ENCODE data around the gene BRD1. TPM values are rescaled to one million over a fixed set of nuclear protein-coding genes. Genes with fewer than 3 reads are reported as not detected.
A peak's percentile ranks its signal among the peaks of the same experiment; 100 is the strongest.

Gene BRD1
- total and polyA plus RNA-seq, 9 donors, result 13.6 to 45.6 (median 35.8) TPM

DNA sequence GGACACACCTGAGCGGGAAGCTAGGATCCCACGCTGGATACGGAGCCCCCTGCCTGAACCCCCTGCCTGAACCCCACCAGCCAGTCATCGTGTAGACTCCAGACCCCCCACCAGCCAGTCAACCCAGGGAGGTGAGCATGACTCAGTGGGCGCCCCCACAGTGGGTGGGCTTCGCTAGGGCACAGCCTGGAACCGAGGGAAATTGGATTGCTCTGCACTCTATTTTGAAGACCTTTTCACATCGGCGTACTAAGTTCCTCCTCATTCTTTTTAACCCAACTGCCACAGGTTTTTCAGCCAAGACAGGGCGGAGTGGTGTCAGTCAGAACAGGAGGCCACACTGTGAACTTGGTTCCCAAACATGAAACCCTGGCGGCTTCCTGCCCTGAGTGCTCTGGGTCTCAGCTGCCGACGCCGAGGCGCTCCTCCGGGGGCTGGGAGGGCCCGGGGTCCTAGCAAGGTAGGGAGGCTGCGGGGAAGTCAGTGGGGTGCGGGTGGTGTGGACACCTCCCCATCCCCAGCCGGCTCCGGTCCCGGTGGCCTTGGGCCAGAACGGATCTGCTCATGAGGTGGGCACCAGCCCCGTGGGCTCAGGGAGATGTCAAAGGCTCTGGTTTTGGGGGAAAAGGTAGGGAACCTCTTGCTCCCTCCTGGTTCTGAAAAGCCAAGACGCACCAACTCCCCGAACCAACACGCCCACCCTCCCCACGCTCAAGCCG lies 57.0 kb downstream of the BRD1 start:
- peaks cover 27% of the 10 kb centered on the region for H3K4me1 ChIP-seq (ENCODE audit: insufficient read depth)
- peaks cover 0 to 4% of the 10 kb centered on the region in 2 donors for H3K9me3 ChIP-seq
- peak in 1 of 5 donors; percentile 39 for DNase-seq
- intact Hi-C loops (cut with DNase I), result loop anchor here in 1 of 4 donors (10.0 kb wide), 1 partner anchor 54 kb away; the partner anchor contains the start of gene BRD1
- TF ChIP-seq, protein P1, sequence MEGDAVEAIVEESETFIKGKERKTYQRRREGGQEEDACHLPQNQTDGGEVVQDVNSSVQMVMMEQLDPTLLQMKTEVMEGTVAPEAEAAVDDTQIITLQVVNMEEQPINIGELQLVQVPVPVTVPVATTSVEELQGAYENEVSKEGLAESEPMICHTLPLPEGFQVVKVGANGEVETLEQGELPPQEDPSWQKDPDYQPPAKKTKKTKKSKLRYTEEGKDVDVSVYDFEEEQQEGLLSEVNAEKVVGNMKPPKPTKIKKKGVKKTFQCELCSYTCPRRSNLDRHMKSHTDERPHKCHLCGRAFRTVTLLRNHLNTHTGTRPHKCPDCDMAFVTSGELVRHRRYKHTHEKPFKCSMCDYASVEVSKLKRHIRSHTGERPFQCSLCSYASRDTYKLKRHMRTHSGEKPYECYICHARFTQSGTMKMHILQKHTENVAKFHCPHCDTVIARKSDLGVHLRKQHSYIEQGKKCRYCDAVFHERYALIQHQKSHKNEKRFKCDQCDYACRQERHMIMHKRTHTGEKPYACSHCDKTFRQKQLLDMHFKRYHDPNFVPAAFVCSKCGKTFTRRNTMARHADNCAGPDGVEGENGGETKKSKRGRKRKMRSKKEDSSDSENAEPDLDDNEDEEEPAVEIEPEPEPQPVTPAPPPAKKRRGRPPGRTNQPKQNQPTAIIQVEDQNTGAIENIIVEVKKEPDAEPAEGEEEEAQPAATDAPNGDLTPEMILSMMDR (IDR thresholded peaks at IDR 0.05), result no peak
- H3K27ac ChIP-seq, result no peak overlapping the region
- no peak overlapping the region for H3K4me3 ChIP-seq
- H3K36me3 ChIP-seq, result no peaks in the 10 kb centered on the region
- 50 to 57% (median 56%) methylated on average over 24 to 29 of the region's 29 CpGs for WGBS, 3 donors
- H3K27me3 ChIP-seq, result no peaks in the 10 kb centered on the region

DNA sequence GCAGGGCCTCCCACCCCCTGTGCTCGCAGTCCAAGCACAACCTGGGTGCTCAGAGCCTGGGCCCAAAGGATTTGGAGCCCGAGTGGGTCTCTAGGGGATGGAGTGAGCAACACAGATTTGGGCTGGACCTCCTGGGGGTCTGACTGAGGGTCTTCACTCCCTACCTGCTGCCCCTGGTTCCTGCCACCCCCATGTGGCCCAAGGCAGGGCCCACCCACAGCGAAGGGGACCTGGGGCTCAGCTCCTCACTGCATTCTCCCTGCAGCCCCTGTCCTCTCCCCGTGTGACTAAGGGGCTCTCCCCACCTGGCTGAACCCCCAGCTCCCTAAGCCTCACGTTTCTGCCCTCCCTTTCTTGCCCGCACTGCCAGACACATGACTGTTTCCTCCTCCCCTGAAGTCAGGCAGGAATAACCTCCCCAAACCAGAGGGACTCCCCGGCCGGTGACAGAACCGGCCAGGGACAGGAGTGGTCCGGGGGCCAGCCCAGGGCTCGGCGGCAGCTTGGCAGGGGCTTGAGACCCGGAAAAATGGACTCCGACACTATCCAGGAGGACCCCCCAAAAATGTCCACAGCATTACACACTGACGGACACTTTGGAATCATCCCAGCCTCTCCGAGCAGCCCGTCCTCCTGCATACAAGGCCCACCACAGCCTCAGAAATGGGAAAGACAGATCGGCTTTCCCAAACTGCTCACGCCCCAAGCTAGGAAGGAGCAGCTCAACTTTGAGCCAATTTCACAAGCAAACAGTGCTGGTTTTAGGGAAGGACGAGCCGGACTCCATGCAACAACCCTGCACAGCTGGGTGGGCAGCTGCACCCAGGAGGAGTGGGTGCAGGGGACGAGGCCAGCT lies 57.8 kb downstream of the BRD1 start:
- H3K36me3 ChIP-seq, result no peaks in the 10 kb centered on the region
- WGBS, 3 donors, result 46 to 67% (median 50%) methylated on average over 22 of the region's 22 CpGs
- intact Hi-C loops (cut with DNase I), result loop anchor here in 2 of 4 donors (5.0 to 10.0 kb wide), 4 partner anchors 55 to 262 kb away; partner anchors contain the start of genes ALG12 (in 1 of the 2), BRD1 (in 1 of the 2) and CRELD2 (in 1 of the 2)
- H3K4me3 ChIP-seq, result no peak overlapping the region
- no peak overlapping the region for H3K27ac ChIP-seq
- TF ChIP-seq EP300 (IDR thresholded peaks at IDR 0.05) (no peak), POLR2A (IDR thresholded peaks at IDR 0.05) (no peak)
- TF ChIP-seq, protein P1 (IDR thresholded peaks at IDR 0.05), result no peak
- DNase-seq, result peak in 4 of 5 donors; percentile 9 to 36 (median 20)
- H3K4me1 ChIP-seq (ENCODE audit: insufficient read depth), result peaks cover 27% of the 10 kb centered on the region
- H3K9me3 ChIP-seq, result peaks cover 0 to 4% of the 10 kb centered on the region in 2 donors
- no peaks in the 10 kb centered on the region for H3K27me3 ChIP-seq

DNA sequence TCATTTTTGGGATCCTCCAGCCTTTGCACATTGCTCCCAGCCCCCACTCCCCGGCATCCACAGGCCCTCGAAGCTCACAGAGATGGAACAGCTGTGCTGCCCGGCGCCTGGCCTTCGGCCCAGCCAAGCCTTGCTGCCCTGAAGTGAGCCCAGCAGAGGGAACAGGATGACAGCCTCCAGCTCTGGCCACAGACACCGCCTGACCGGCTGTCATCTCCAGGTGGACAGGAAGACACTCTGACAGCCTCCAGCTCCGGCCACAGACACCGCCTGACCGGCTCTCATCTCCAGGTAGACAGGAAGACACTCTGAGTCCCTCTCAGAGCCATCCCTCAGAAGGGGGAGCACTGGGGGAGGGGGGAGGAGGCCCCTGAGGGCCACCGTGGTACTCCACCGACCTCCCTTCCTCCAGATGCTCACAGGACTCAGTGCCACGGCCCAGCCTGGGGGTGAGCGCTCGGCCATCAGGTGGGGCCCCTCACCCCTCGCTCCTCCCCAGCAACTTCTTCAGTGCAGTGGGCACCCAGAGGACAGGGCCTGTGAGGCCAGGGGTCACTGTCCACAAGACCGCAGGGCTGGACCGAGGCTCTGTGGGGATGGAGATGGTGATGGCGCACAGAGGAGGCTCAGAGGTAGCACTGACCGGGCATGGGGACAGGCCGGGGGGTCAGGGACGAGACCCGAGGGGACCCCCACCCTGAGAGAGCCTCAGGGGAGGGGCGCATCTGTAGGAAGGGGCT lies 58.6 kb downstream of the BRD1 start:
- Histone ChIP-seq H3K4me1 (ENCODE audit: insufficient read depth) (peaks cover 27% of the 10 kb centered on the region), H3K4me3 (no peak overlapping the region), H3K27ac (no peak overlapping the region), H3K9me3 (peaks cover 0 to 4% of the 10 kb centered on the region in 2 donors), H3K27me3 (no peaks in the 10 kb centered on the region), H3K36me3 (no peaks in the 10 kb centered on the region)
- TF ChIP-seq EP300 (IDR thresholded peaks at IDR 0.05), result no peak
- TF ChIP-seq POLR2A (IDR thresholded peaks at IDR 0.05), result no peak
- TF ChIP-seq, protein P1 (IDR thresholded peaks at IDR 0.05), result no peak
- WGBS, 3 donors, result 31 to 45% (median 37%) methylated on average over 20 to 24 of the region's 24 CpGs
- peak; percentile 60 to 86 (median 78) for DNase-seq
- intact Hi-C loops (cut with DNase I), result loop anchor here in 2 of 4 donors (5.0 to 10.0 kb wide), 3 partner anchors 146 to 263 kb away; partner anchors contain the start of genes ALG12 (in 1 of the 2) and CRELD2 (in 1 of the 2)
